Right atrium auricular region (tissue), 2 donors: Measurements from ENCODE around the gene ECHDC3. TPM values are rescaled to one million over a fixed set of nuclear protein-coding genes. Genes with fewer than 3 reads are reported as not detected.

Experiments used
- DNase-seq: peaks from one replicate; pipeline ENCODE4 v3.0.0-alpha.2; 2019; ENCODE audit warnings: low spot score
- H3K27ac ChIP-seq, 2 donors: fragments of 200-600 bp; sonication (generic); 1 replicate in 1 of 2; 2 replicates in 1 of 2; pipeline ENCODE4 v1.5.1; 2016 to 2019
- H3K27me3 ChIP-seq, 2 donors: fragments of 200-600 bp; sonication (generic); one replicate each; pipeline versions ENCODE4 v1.5.1 to v1.6.0; 2017 to 2019
- H3K36me3 ChIP-seq: fragments of 200-600 bp; sonication (generic); one replicate; pipeline ENCODE4 v1.5.1; 2016
- H3K4me1 ChIP-seq, 2 donors: fragments of 200-600 bp; sonication (generic); one replicate each; pipeline versions ENCODE4 v1.5.1 to v1.6.0; 2017 to 2019
- H3K4me3 ChIP-seq, 2 donors: fragments of 200-600 bp; sonication (generic); 1 replicate in 1 of 2; 2 replicates in 1 of 2; pipeline ENCODE4 v1.5.1; 2017 to 2019; ENCODE audit warnings: mild to moderate bottlenecking in 1 of 2, moderate library complexity in 1 of 2
- H3K9me3 ChIP-seq, 2 donors: fragments of 200-600 bp; sonication (generic); one replicate each; pipeline ENCODE4 v1.5.1; 2019
- total RNA-seq, 2 donors: library from RNA; depleted of rRNA; stranded (reverse); fragments of >200 nt; gene quantifications; one replicate each; pipeline ENCODE4 v1.1.0, GENCODE V29; 2016
- TF ChIP-seq, protein P1 (sequence below), 2 donors: fragments of 200-600 bp; sonication (generic); IDR thresholded peaks; one replicate each; pipeline ENCODE4 v1.5.1; 2019; ENCODE audit warnings: antibody characterized with exemption in 2 of 2

Gene ECHDC3
- total RNA-seq, 2 donors from 2014 or later: 201 to 223 TPM

DNA sequence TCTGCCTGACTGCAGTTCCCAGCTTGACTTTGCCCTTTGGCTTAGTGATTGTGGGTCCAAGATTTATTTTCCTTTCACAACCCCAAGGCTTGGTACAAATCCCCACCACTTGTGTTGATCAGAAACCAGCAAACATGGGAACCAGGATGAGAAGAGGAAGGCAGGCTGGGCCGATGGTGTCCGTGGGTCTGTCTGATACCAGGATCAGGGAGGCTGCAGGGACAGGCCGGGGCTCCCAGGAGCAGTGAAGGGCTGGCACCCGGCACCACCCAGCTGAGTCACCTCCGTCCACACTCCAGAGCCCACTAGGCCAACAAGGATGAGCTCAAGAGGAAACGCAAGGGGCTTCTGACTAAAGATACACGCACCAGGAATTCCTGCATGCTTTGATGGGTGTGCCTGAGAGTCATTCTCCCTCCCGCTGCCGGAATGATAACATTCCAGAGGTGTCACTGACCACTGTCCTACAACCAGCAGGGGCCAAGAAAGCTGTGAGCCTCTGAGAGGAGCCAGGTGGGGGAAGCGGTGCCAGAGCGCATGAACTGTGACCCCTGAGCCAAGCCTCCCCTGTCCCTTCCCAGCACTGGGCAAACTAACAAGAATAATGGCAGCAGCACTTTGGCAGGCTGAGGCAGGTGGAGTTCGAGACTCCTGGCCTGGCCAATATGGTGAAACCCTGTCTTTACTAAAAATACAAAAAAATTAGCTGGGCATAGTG lies 51.7 kb downstream of the ECHDC3 start:
- TF ChIP-seq, protein P1, sequence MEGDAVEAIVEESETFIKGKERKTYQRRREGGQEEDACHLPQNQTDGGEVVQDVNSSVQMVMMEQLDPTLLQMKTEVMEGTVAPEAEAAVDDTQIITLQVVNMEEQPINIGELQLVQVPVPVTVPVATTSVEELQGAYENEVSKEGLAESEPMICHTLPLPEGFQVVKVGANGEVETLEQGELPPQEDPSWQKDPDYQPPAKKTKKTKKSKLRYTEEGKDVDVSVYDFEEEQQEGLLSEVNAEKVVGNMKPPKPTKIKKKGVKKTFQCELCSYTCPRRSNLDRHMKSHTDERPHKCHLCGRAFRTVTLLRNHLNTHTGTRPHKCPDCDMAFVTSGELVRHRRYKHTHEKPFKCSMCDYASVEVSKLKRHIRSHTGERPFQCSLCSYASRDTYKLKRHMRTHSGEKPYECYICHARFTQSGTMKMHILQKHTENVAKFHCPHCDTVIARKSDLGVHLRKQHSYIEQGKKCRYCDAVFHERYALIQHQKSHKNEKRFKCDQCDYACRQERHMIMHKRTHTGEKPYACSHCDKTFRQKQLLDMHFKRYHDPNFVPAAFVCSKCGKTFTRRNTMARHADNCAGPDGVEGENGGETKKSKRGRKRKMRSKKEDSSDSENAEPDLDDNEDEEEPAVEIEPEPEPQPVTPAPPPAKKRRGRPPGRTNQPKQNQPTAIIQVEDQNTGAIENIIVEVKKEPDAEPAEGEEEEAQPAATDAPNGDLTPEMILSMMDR (IDR thresholded peaks at IDR 0.05): no peak
- Histone ChIP-seq H3K9me3 (no peaks in the 10 kb centered on the region), H3K4me1 (no peaks in the 10 kb centered on the region), H3K27ac (no peak overlapping the region), H3K4me3 (no peak overlapping the region), H3K36me3 (no peaks in the 10 kb centered on the region), H3K27me3 (no peaks in the 10 kb centered on the region)
- no peak for DNase-seq

- Histone ChIP-seq H3K4me3 (no peak overlapping the region), H3K9me3 (no peaks in the 10 kb centered on the region), H3K27me3 (no peaks in the 10 kb centered on the region), H3K27ac (no peak overlapping the region), H3K36me3 (no peaks in the 10 kb centered on the region), H3K4me1 (no peaks in the 10 kb centered on the region)
- no peak for DNase-seq
- TF ChIP-seq, protein P1 (IDR thresholded peaks at IDR 0.05): no peak
These were observed 52.4 kb downstream of the ECHDC3 start for GRCh38 chr10:11794566-11794965.

GRCh38 chr10:11795101-11795920 lies 53.1 kb downstream of the ECHDC3 start:
- Histone ChIP-seq H3K27me3 (no peaks in the 10 kb centered on the region), H3K27ac (no peak overlapping the region), H3K4me3 (no peak overlapping the region), H3K4me1 (no peaks in the 10 kb centered on the region), H3K36me3 (no peaks in the 10 kb centered on the region), H3K9me3 (no peaks in the 10 kb centered on the region)
- DNase-seq: no peak
- TF ChIP-seq, protein P1 (IDR thresholded peaks at IDR 0.05): no peak

- no peaks in the 10 kb centered on the region for H3K9me3 ChIP-seq
- no peaks in the 10 kb centered on the region for H3K4me1 ChIP-seq
- no peaks in the 10 kb centered on the region for H3K36me3 ChIP-seq
- H3K27ac ChIP-seq: no peak overlapping the region
- no peak for DNase-seq
- TF ChIP-seq, protein P1 (IDR thresholded peaks at IDR 0.05): no peak
- no peak overlapping the region for H3K4me3 ChIP-seq
- H3K27me3 ChIP-seq: no peaks in the 10 kb centered on the region
These were observed 54.3 kb downstream of the ECHDC3 start for GRCh38 chr10:11796474-11796873.

DNA sequence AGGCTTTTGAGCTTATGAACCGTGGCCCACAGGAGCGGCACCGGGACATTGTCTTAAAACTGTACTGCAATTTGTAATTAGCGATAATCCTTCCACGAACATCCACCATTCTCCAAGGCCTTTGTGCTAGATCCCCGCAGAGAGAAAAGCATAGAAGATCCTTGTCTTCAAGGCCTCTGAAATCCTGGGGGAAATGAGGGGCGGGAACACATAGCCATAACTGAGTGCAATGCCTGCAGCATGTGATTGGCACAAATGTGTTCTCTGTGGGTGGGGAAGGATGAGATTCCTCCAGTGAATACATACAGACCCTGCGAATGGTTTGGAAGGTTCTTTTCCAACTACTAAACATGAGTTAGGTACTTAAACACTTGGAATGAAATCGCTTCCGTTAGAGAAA lies 55.1 kb downstream of the ECHDC3 start:
- Histone ChIP-seq H3K4me3 (no peak overlapping the region), H3K27me3 (no peaks in the 10 kb centered on the region), H3K36me3 (no peaks in the 10 kb centered on the region), H3K9me3 (no peaks in the 10 kb centered on the region), H3K27ac (no peak overlapping the region), H3K4me1 (no peaks in the 10 kb centered on the region)
- TF ChIP-seq, protein P1 (IDR thresholded peaks at IDR 0.05): no peak
- no peak for DNase-seq
